H9 (cell line): ENCODE data around the gene ST8SIA6. TPM values are rescaled to one million over a fixed set of nuclear protein-coding genes. Genes with fewer than 3 reads are reported as not detected.
A peak's percentile ranks its signal among the peaks of the same experiment; 100 is the strongest.

Experiments
- DNase-seq: peaks from one replicate; pipeline ENCODE4 v3.0.0-alpha.2; 2017
- H2AFZ ChIP-seq: one replicate; pipeline ENCODE4 v1.6.1; 2013; ENCODE audit warnings: mild to moderate bottlenecking, low read length, control low read depth, moderate library complexity
- H2AK5ac ChIP-seq: 2 replicates; pipeline ENCODE4 v1.6.1; 2013; ENCODE audit warnings: low read length, control low read depth, mixed read lengths; ENCODE audit not compliant: insufficient read length
- H2BK120ac ChIP-seq: one replicate; pipeline ENCODE4 v1.6.1; 2013; ENCODE audit warnings: low read depth, mild to moderate bottlenecking, low read length, control low read depth, inconsistent platforms; ENCODE audit not compliant: poor library complexity, severe bottlenecking
- H2BK12ac ChIP-seq: 2 replicates; pipeline ENCODE4 v1.6.1; 2013; ENCODE audit warnings: low read length, control low read depth, mixed read lengths, low read depth; ENCODE audit not compliant: insufficient read length
- H2BK15ac ChIP-seq: 2 replicates; pipeline ENCODE4 v1.6.1; 2013; ENCODE audit warnings: low read depth, low read length, control low read depth
- H2BK20ac ChIP-seq: one replicate; pipeline ENCODE4 v1.6.1; 2013; ENCODE audit warnings: low read depth, mild to moderate bottlenecking, low read length, control low read depth, inconsistent platforms; ENCODE audit not compliant: poor library complexity, severe bottlenecking
- H2BK5ac ChIP-seq: 2 replicates; pipeline ENCODE4 v1.6.1; 2013; ENCODE audit warnings: low read length, control low read depth, mixed read lengths; ENCODE audit not compliant: insufficient read length
- H3K14ac ChIP-seq: 2 replicates; pipeline ENCODE4 v1.6.1; 2013; ENCODE audit warnings: low read length, control low read depth; ENCODE audit not compliant: insufficient read depth
- H3K18ac ChIP-seq: 2 replicates; pipeline ENCODE4 v1.6.1; 2013; ENCODE audit warnings: low read depth, mild to moderate bottlenecking, mixed read lengths, low read length, control low read depth; ENCODE audit not compliant: insufficient read length
- H3K23ac ChIP-seq: 2 replicates; pipeline ENCODE4 v1.6.1; 2013; ENCODE audit warnings: low read length, control low read depth, mixed read lengths, low read depth; ENCODE audit not compliant: insufficient read length
- H3K23me2 ChIP-seq: 2 replicates; pipeline ENCODE4 v1.6.1; 2013; ENCODE audit warnings: low read depth, mild to moderate bottlenecking, mixed read lengths, low read length, control low read depth; ENCODE audit not compliant: insufficient read length, poor library complexity, severe bottlenecking
- H3K27ac ChIP-seq: 2 replicates; pipeline ENCODE4 v1.5.1; 2013; ENCODE audit warnings: low read length, control low read depth, mixed read lengths, low read depth; ENCODE audit not compliant: insufficient read length
- H3K27me3 ChIP-seq: 2 replicates; pipeline ENCODE4 v1.6.1; 2013; ENCODE audit warnings: low read length, control low read depth, inconsistent platforms; ENCODE audit not compliant: insufficient read depth
- H3K4ac ChIP-seq: 2 replicates; pipeline ENCODE4 v1.6.1; 2013; ENCODE audit warnings: low read depth, mild to moderate bottlenecking, control low read depth, inconsistent platforms, low read length, moderate library complexity
- H3K4me1 ChIP-seq: 2 replicates; pipeline ENCODE4 v1.6.1; 2013; ENCODE audit warnings: low read length, control low read depth, inconsistent platforms; ENCODE audit not compliant: insufficient read depth
- H3K4me2 ChIP-seq: 2 replicates; pipeline ENCODE4 v1.6.1; 2013; ENCODE audit warnings: low read length, control low read depth, mixed read lengths; ENCODE audit not compliant: insufficient read length, insufficient read depth
- H3K56ac ChIP-seq: 2 replicates; pipeline ENCODE4 v1.6.1; 2013; ENCODE audit warnings: low read depth, mild to moderate bottlenecking, mixed read lengths, low read length, control low read depth; ENCODE audit not compliant: insufficient read length
- H3K79me1 ChIP-seq: 2 replicates; pipeline ENCODE4 v1.6.1; 2013; ENCODE audit warnings: low read depth, mild to moderate bottlenecking, moderate library complexity, low read length, control low read depth, inconsistent platforms; ENCODE audit not compliant: insufficient read depth, poor library complexity, severe bottlenecking
- H3K79me2 ChIP-seq: 2 replicates; pipeline ENCODE4 v1.6.1; 2013; ENCODE audit warnings: low read length, control low read depth, inconsistent platforms; ENCODE audit not compliant: insufficient read depth
- H3K9ac ChIP-seq: 2 replicates; pipeline ENCODE4 v1.6.1; 2013; ENCODE audit warnings: low read length, control low read depth, mixed read lengths; ENCODE audit not compliant: insufficient read length; ENCODE audit errors: extremely low read depth
- H3K9me3 ChIP-seq: one replicate; pipeline ENCODE4 v1.6.1; 2013; ENCODE audit warnings: low read depth, low read length, inconsistent platforms; ENCODE audit not compliant: control insufficient read depth
- H3T11ph ChIP-seq: one replicate; pipeline ENCODE4 v1.6.1; 2013; ENCODE audit warnings: mild to moderate bottlenecking, low read length, control low read depth, inconsistent platforms
- H4K20me1 ChIP-seq: one replicate; pipeline ENCODE4 v1.6.1; 2013; ENCODE audit not compliant: control insufficient read depth, insufficient read length, insufficient read depth
- H4K5ac ChIP-seq: 2 replicates; pipeline ENCODE4 v1.6.1; 2013; ENCODE audit warnings: low read depth, mild to moderate bottlenecking, mixed read lengths, low read length, control low read depth; ENCODE audit not compliant: insufficient read length
- H4K8ac ChIP-seq: replicated peaks from 2 replicates; pipeline ENCODE4 v1.6.1; 2013; ENCODE audit warnings: low read length, control low read depth, mixed read lengths, low read depth; ENCODE audit not compliant: insufficient read length
- H4K91ac ChIP-seq: 2 replicates; pipeline ENCODE4 v1.6.1; 2013; ENCODE audit warnings: low read depth, mild to moderate bottlenecking, moderate library complexity, mixed read lengths, low read length, control low read depth; ENCODE audit not compliant: insufficient read length
- H3K27ac Mint-ChIP-seq, 3 experiments: 2 replicates in 2 of 3; 3 replicates in 1 of 3; pipeline ENCODE4 v1.8.0; 2020 to 2021; ENCODE audit warnings: mixed read lengths in 3 of 3, mild to moderate bottlenecking in 1 of 3, moderate library complexity in 1 of 3
- H3K27me3 Mint-ChIP-seq: 2 replicates; pipeline ENCODE4 v1.8.0; 2021; ENCODE audit warnings: low read depth, mild to moderate bottlenecking, moderate library complexity, mixed read lengths
- H3K36me3 Mint-ChIP-seq, 3 experiments: 2 replicates in 2 of 3; 3 replicates in 1 of 3; pipeline ENCODE4 v1.8.0; 2020 to 2021; ENCODE audit warnings: low read depth in 3 of 3, mixed read lengths in 3 of 3; ENCODE audit not compliant: insufficient read depth in 1 of 3
- H3K4me1 Mint-ChIP-seq, 2 experiments: 2 replicates each; pipeline ENCODE4 v1.8.0; 2020; ENCODE audit warnings: mixed read lengths in 2 of 2
- H3K4me3 Mint-ChIP-seq, 2 experiments: 2 replicates in 1 of 2; 3 replicates in 1 of 2; pipeline ENCODE4 v1.8.0; 2020 to 2021; ENCODE audit warnings: mild to moderate bottlenecking in 2 of 2, mixed read lengths in 2 of 2, moderate library complexity in 1 of 2
- H3K9me3 Mint-ChIP-seq, 2 experiments: 2 replicates in 1 of 2; 3 replicates in 1 of 2; pipeline ENCODE4 v1.8.0; 2020; ENCODE audit warnings: mild to moderate bottlenecking in 2 of 2, mixed read lengths in 2 of 2, moderate library complexity in 1 of 2
- WGBS: extraction: QIAGEN DNeasy Blood & Tissue Kit; methylation state at CpG from one replicate; pipeline ENCODE4 v1.1.7; 2013; ENCODE audit warnings: missing lambda C conversion rate, low lambda C conversion rate, mixed read lengths; ENCODE audit not compliant: insufficient read length; ENCODE audit errors: extremely low coverage; 5-methylcytosine and 5-hydroxymethylcytosine counted together
- total RNA-seq: library from RNA; stranded (reverse); gene quantifications from 2 replicates; pipeline ENCODE4 v1.2.1, GENCODE V29; 2021
- TF ChIP-seq, protein P1 (sequence below): fragments of 200-600 bp; sonication (generic); conservative IDR thresholded peaks from 3 replicates; pipeline ENCODE4 v1.8.0; 2021; ENCODE audit warnings: antibody characterized with exemption, mild to moderate bottlenecking

Gene ST8SIA6
- total RNA-seq, 1 experiment from 2014 or later: 0.37 TPM

DNA sequence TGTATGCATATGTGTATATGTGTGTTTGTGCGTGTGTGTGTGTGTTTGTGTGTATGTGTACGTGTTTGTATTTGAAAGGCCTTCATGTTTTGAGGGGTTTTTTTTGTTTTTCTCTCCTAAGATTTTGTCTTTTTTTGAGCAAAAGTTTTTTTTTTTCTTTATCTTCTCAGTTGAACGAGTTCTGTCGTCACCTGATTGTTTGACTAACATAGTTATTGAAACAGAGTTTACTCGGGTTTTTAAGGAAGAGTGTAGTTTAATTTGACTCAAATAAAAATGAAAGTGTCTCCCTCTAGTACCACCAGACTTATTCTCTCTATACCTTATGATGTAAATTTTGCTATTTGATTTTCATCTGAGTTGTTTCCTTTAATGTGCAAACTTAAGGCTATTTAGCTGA, 73.5 kb downstream of the ST8SIA6 start:
- WGBS: 100% methylated on average over 2 of the region's 5 CpGs

More for the DNA sequence above, 73.5 kb downstream of the ST8SIA6 start:
- Histone ChIP-seq H3K23ac (no peak overlapping the region), H2BK12ac (no peak overlapping the region), H3K9ac (no peak overlapping the region), H3T11ph (no peak overlapping the region), H3K4ac (no peak overlapping the region), H3K9me3 (no peaks in the 10 kb centered on the region), H3K27ac (no peak overlapping the region), H3K79me2 (no peaks in the 10 kb centered on the region), H4K20me1 (no peaks in the 10 kb centered on the region), H2BK5ac (no peak overlapping the region), H3K18ac (no peak overlapping the region), H4K8ac (no peak overlapping the region), H3K56ac (no peak overlapping the region), H3K4me1 (peaks cover 2% of the 10 kb centered on the region; the same call in 1 of the 2 replicates), H4K5ac (no peak overlapping the region), H2AK5ac (no peak overlapping the region), H3K27me3 (no peaks in the 10 kb centered on the region), H2BK20ac (no peak overlapping the region), H3K4me2 (no peak overlapping the region), H2BK120ac (no peak overlapping the region), H2AFZ (no peak overlapping the region), H2BK15ac (no peak overlapping the region), H3K79me1 (no peaks in the 10 kb centered on the region), H4K91ac (no peak overlapping the region), H3K23me2 (no peaks in the 10 kb centered on the region), H3K14ac (no peak overlapping the region)
- H3K36me3 Mint-ChIP-seq: no peaks in the 10 kb centered on the region; a peak in 1 of 7 replicates
- DNase-seq: no peak
- H3K27ac Mint-ChIP-seq: peak overlapping the region in 1 of 3 experiments; percentile 19; a peak in 1 of 7 replicates
- peaks cover 29 to 30% of the 10 kb centered on the region in 2 experiments for H3K4me1 Mint-ChIP-seq
- no peak overlapping the region; a peak in 1 of 5 replicates for H3K4me3 Mint-ChIP-seq
- no peaks in the 10 kb centered on the region for H3K27me3 Mint-ChIP-seq
- peaks cover 5 to 6% of the 10 kb centered on the region in 2 experiments; a peak in 3 of 5 replicates for H3K9me3 Mint-ChIP-seq
- TF ChIP-seq, protein P1, sequence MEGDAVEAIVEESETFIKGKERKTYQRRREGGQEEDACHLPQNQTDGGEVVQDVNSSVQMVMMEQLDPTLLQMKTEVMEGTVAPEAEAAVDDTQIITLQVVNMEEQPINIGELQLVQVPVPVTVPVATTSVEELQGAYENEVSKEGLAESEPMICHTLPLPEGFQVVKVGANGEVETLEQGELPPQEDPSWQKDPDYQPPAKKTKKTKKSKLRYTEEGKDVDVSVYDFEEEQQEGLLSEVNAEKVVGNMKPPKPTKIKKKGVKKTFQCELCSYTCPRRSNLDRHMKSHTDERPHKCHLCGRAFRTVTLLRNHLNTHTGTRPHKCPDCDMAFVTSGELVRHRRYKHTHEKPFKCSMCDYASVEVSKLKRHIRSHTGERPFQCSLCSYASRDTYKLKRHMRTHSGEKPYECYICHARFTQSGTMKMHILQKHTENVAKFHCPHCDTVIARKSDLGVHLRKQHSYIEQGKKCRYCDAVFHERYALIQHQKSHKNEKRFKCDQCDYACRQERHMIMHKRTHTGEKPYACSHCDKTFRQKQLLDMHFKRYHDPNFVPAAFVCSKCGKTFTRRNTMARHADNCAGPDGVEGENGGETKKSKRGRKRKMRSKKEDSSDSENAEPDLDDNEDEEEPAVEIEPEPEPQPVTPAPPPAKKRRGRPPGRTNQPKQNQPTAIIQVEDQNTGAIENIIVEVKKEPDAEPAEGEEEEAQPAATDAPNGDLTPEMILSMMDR: no peak
